ENCODE data around the gene TXNL4A.

Gene TXNL4A

DNA sequence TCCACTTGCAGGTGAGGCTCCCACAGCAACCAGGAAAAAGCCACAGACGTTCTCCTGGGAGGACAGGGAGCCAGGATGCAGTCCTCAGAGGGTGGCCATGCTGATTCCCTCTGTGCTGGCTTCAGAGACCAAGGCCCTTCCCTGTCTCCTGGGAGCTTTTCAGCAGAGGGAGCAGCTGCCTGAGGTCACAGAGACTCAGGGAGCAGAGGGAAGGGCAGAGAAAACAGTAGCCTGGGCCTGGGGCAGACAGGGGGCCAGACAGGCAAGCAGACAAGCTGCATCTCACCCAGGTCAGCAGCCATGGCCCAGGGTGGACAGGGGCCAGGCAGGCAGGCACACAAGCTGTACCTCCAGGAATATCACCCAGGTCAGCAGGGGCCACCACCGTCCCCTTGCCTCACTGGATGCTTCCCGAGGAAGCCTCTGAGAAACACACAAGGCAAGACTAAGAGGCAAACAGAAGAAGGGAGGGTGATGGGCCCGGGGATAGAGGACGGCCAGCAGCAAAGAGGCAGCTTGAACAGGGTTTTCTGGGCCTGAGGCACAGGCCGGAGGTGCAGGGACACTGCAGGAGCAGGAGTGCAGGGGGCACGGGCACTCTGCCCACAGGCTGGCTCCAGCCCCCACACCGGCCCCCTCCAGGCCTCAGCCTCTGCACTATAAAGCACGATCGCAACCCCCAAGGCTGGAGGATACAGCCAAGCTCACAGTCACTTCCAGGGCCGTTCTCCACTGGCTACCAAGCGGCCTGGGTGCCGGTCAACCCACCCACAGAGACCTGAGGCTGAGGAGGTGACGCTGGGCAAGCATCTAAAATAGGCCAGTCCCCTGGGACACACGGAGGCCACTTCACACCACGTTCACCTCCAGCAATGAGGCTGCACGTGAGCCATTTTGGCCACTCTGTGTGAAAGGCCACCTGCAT lies 43.0 kb downstream of the TXNL4A start:
- Histone ChIP-seq H3K9me3 (ENCODE audit: insufficient read depth, low read length, severe bottlenecking) (no peaks in the 10 kb centered on the region), H3K9ac (ENCODE audit: low read depth, low read length) (peak overlapping the region; percentile 9; the same call in 1 of the 2 replicates), H3K4me1 (ENCODE audit: insufficient read depth, low read length) (peaks cover 34% of the 10 kb centered on the region), H3K36me3 (ENCODE audit: insufficient read depth, low read length) (peaks cover 65% of the 10 kb centered on the region), H2AFZ (ENCODE audit: low read depth, low read length) (no peak overlapping the region), H3K27me3 (ENCODE audit: insufficient read depth, low read length, poor library complexity) (no peaks in the 10 kb centered on the region), H4K20me1 (ENCODE audit: insufficient read depth, low read length) (peaks cover 78% of the 10 kb centered on the region), H3K27ac (ENCODE audit: low read length) (no peak overlapping the region; the same call in 1 of the 2 replicates), H3K4me2 (ENCODE audit: insufficient read depth, low read length) (no peak overlapping the region), H3K79me2 (ENCODE audit: insufficient read depth, low read length) (peaks cover 86% of the 10 kb centered on the region), H3K4me3 (ENCODE audit: low read depth in 1 of 2, low read length in 2 of 2) (no peak overlapping the region)
- TF ChIP-seq, protein P1, sequence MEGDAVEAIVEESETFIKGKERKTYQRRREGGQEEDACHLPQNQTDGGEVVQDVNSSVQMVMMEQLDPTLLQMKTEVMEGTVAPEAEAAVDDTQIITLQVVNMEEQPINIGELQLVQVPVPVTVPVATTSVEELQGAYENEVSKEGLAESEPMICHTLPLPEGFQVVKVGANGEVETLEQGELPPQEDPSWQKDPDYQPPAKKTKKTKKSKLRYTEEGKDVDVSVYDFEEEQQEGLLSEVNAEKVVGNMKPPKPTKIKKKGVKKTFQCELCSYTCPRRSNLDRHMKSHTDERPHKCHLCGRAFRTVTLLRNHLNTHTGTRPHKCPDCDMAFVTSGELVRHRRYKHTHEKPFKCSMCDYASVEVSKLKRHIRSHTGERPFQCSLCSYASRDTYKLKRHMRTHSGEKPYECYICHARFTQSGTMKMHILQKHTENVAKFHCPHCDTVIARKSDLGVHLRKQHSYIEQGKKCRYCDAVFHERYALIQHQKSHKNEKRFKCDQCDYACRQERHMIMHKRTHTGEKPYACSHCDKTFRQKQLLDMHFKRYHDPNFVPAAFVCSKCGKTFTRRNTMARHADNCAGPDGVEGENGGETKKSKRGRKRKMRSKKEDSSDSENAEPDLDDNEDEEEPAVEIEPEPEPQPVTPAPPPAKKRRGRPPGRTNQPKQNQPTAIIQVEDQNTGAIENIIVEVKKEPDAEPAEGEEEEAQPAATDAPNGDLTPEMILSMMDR (IDR thresholded peaks at IDR 0.05; ENCODE audit: borderline replicate concordance, extremely low read depth, low read length, poor library complexity, severe bottlenecking), result no peak
- no peak for TF ChIP-seq EZH2 (IDR thresholded peaks at IDR 0.05; ENCODE audit: borderline replicate concordance, low read depth, low read length, severe bottlenecking)
- no peak for ATAC-seq (ENCODE audit: insufficient read depth, low read depth)
- no peak for DNase-seq

- H3K4me1 ChIP-seq (ENCODE audit: insufficient read depth, low read length), result peaks cover 27% of the 10 kb centered on the region
- TF ChIP-seq, protein P1 (IDR thresholded peaks at IDR 0.05; ENCODE audit: borderline replicate concordance, extremely low read depth, low read length, poor library complexity, severe bottlenecking), result no peak
- no peak for TF ChIP-seq EZH2 (IDR thresholded peaks at IDR 0.05; ENCODE audit: borderline replicate concordance, low read depth, low read length, severe bottlenecking)
- H3K79me2 ChIP-seq (ENCODE audit: insufficient read depth, low read length), result peaks cover 85% of the 10 kb centered on the region
- H3K27me3 ChIP-seq (ENCODE audit: insufficient read depth, low read length, poor library complexity), result no peaks in the 10 kb centered on the region
- H3K4me2 ChIP-seq (ENCODE audit: insufficient read depth, low read length), result no peak overlapping the region
- H2AFZ ChIP-seq (ENCODE audit: low read depth, low read length), result no peak overlapping the region
- DNase-seq, result no peak
- no peak for ATAC-seq (ENCODE audit: insufficient read depth, low read depth)
- peaks cover 71% of the 10 kb centered on the region for H3K36me3 ChIP-seq (ENCODE audit: insufficient read depth, low read length)
- H3K27ac ChIP-seq (ENCODE audit: low read length), result no peak overlapping the region
- no peak overlapping the region for H3K4me3 ChIP-seq (ENCODE audit: low read depth in 1 of 2, low read length in 2 of 2)
- no peaks in the 10 kb centered on the region for H3K9me3 ChIP-seq (ENCODE audit: insufficient read depth, low read length, severe bottlenecking)
- H4K20me1 ChIP-seq (ENCODE audit: insufficient read depth, low read length), result peaks cover 72% of the 10 kb centered on the region
- H3K9ac ChIP-seq (ENCODE audit: low read depth, low read length), result no peak overlapping the region
These were observed 43.6 kb downstream of the TXNL4A start for GRCh38 chr18:79944746-79945117.

DNA sequence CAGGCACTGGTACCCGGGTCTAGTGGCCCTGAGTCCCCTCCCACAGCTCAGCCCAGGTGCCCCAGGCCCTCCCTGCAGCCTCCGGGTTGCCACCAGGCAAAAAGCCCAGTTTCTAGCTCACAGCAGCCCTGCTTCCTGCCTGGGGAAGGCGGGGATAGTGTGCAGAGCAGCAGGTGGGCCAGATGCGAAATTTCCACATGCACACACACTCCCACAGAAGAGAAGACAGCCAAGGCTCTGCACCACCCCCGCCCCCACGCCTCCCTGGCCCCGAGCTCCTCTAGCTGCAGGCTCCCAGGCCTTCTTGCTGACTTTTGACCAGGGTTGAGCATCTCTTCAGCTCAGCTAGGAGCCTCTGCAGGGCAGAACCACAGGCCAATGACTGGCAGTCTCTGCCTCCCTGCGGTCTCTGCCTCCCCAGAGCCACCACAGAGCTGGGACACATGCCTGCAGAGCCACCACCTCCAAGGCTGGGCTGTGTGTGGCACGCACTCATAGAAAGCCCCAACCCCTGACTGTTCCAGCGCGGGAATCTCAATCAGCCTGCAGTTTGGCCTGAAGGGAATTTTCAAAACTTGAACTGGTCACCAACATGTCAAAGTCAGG lies 44.1 kb downstream of the TXNL4A start:
- no peak overlapping the region for H3K4me2 ChIP-seq (ENCODE audit: insufficient read depth, low read length)
- H2AFZ ChIP-seq (ENCODE audit: low read depth, low read length), result no peak overlapping the region
- no peak overlapping the region for H3K4me3 ChIP-seq (ENCODE audit: low read depth in 1 of 2, low read length in 2 of 2)
- peaks cover 22% of the 10 kb centered on the region for H3K4me1 ChIP-seq (ENCODE audit: insufficient read depth, low read length)
- H3K9ac ChIP-seq (ENCODE audit: low read depth, low read length), result no peak overlapping the region
- H3K27me3 ChIP-seq (ENCODE audit: insufficient read depth, low read length, poor library complexity), result no peaks in the 10 kb centered on the region
- DNase-seq (peak; percentile 62), ATAC-seq (ENCODE audit: insufficient read depth, low read depth) (peak; percentile 84)
- no peak overlapping the region for H3K27ac ChIP-seq (ENCODE audit: low read length)
- peaks cover 69% of the 10 kb centered on the region for H4K20me1 ChIP-seq (ENCODE audit: insufficient read depth, low read length)
- no peaks in the 10 kb centered on the region for H3K9me3 ChIP-seq (ENCODE audit: insufficient read depth, low read length, severe bottlenecking)
- peaks cover 73% of the 10 kb centered on the region for H3K36me3 ChIP-seq (ENCODE audit: insufficient read depth, low read length)
- peaks cover 83% of the 10 kb centered on the region for H3K79me2 ChIP-seq (ENCODE audit: insufficient read depth, low read length)
- TF ChIP-seq EZH2 (IDR thresholded peaks at IDR 0.05; ENCODE audit: borderline replicate concordance, low read depth, low read length, severe bottlenecking), result no peak
- TF ChIP-seq, protein P1 (IDR thresholded peaks at IDR 0.05; ENCODE audit: borderline replicate concordance, extremely low read depth, low read length, poor library complexity, severe bottlenecking), result no peak

All from DND-41 (cell line).